ENCODE measurements around the gene LRRC8D. TPM values are rescaled to one million over a fixed set of nuclear protein-coding genes. Genes with fewer than 3 reads are reported as not detected.

LRRC8D gene
- total RNA-seq, 1 experiment from 2014 or later, result 18.0 TPM

GRCh38 chr1:89807503-89807902 lies 13.3 kb upstream of the LRRC8D start:
- DNase-seq (ENCODE audit: low read depth), result no peak

- no peak for DNase-seq (ENCODE audit: low read depth)
Observed at GRCh38 chr1:89807983-89808382, 12.8 kb upstream of the LRRC8D start.

- DNase-seq (ENCODE audit: low read depth), result peak; percentile 32
Observed at GRCh38 chr1:89808441-89809117, 12.3 kb upstream of the LRRC8D start.

- no peak for DNase-seq (ENCODE audit: low read depth)
Observed at GRCh38 chr1:89809556-89809955, 11.3 kb upstream of the LRRC8D start.

- DNase-seq (ENCODE audit: low read depth), result no peak
Observed at GRCh38 chr1:89810302-89810701, 10.5 kb upstream of the LRRC8D start.

- no peak for DNase-seq (ENCODE audit: low read depth)
Observed at GRCh38 chr1:89810880-89811279, 10.0 kb upstream of the LRRC8D start.

GRCh38 chr1:89812992-89813391 lies 7.8 kb upstream of the LRRC8D start:
- no peak for DNase-seq (ENCODE audit: low read depth)

- no peak for DNase-seq (ENCODE audit: low read depth)
Observed at GRCh38 chr1:89815040-89815439, 5.8 kb upstream of the LRRC8D start.

GRCh38 chr1:89815611-89816010 lies 5.2 kb upstream of the LRRC8D start:
- DNase-seq (ENCODE audit: low read depth), result no peak

GRCh38 chr1:89816366-89816765 lies 4.5 kb upstream of the LRRC8D start:
- no peak for DNase-seq (ENCODE audit: low read depth)

- no peak for DNase-seq (ENCODE audit: low read depth)
Observed at GRCh38 chr1:89821322-89822108, 683 bp downstream of the LRRC8D start.

- no peak for DNase-seq (ENCODE audit: low read depth)
Observed at GRCh38 chr1:89822109-89822962, 1.5 kb downstream of the LRRC8D start.

GRCh38 chr1:89822999-89823628 lies 2.3 kb downstream of the LRRC8D start:
- DNase-seq (ENCODE audit: low read depth), result no peak

- no peak for DNase-seq (ENCODE audit: low read depth)
Observed at GRCh38 chr1:89823679-89824292, 3.0 kb downstream of the LRRC8D start.

- no peak for DNase-seq (ENCODE audit: low read depth)
Observed at GRCh38 chr1:89826594-89826993, 5.8 kb downstream of the LRRC8D start.

GRCh38 chr1:89827330-89827729 lies 6.5 kb downstream of the LRRC8D start:
- no peak for DNase-seq (ENCODE audit: low read depth)

GRCh38 chr1:89827902-89828301 lies 7.1 kb downstream of the LRRC8D start:
- no peak for DNase-seq (ENCODE audit: low read depth)

GRCh38 chr1:89829186-89829585 lies 8.4 kb downstream of the LRRC8D start:
- no peak for DNase-seq (ENCODE audit: low read depth)

GRCh38 chr1:89831462-89832120 lies 10.8 kb downstream of the LRRC8D start:
- no peak for DNase-seq (ENCODE audit: low read depth)

GRCh38 chr1:89832496-89833127 lies 11.8 kb downstream of the LRRC8D start:
- no peak for DNase-seq (ENCODE audit: low read depth)
